Transverse colon (tissue), 4 donors: ENCODE data around the gene RASSF10.

Experiments used
- CTCF ChIP-seq, 5 experiments: fragments of 200-600 bp in 3 of 5; fragments of 450-650 bp in 2 of 5; sonication (generic) in 3 of 5; IDR thresholded peaks; 1 replicate in 2 of 5; 2 replicates in 3 of 5; pipeline ENCODE4 v1.5.1; 2016 to 2017; ENCODE audit warnings: antibody characterized with exemption in 5 of 5, inconsistent platforms in 3 of 5, mild to moderate bottlenecking in 2 of 5, moderate library complexity in 1 of 5
- EP300 ChIP-seq: sonication (generic); formaldehyde crosslinking; IDR thresholded peaks from one replicate; pipeline ENCODE4 v1.6.1; 2017; ENCODE audit warnings: antibody characterized with exemption, low read depth
- POLR2A ChIP-seq: fragments of 450-650 bp; IDR thresholded peaks from one replicate; pipeline ENCODE4 v1.6.1; 2016; ENCODE audit warnings: antibody characterized with exemption, mild to moderate bottlenecking, moderate library complexity
- POLR2AphosphoS5 ChIP-seq, 3 donors: sonication (generic); formaldehyde crosslinking; IDR thresholded peaks; one replicate each; pipeline ENCODE4 v1.6.1; 2016; ENCODE audit warnings: antibody characterized with exemption in 3 of 3

- TF ChIP-seq CTCF (IDR thresholded peaks at IDR 0.05) (no peak), POLR2AphosphoS5 (IDR thresholded peaks at IDR 0.05) (no peak), POLR2A (no peak), EP300 (no peak)
Measured at GRCh38 chr11:12994476-12994875, 14.6 kb upstream of the RASSF10 start.
